Measurements from ENCODE around the gene CADPS2.

- TF ChIP-seq CTCF (IDR thresholded peaks at IDR 0.05), result no peak
- TF ChIP-seq EZH2 (IDR thresholded peaks at IDR 0.05), result no peak
These were observed 234.8 kb downstream of the CADPS2 start for GRCh38 chr7:122651451-122651850.

All from neural progenitor cell (in vitro differentiated cells).